OCI-LY1 (cell line): Measurements from ENCODE around the gene WSCD2.

Source experiments
- CTCF ChIP-seq: fragments of 200-600 bp; sonication (generic), shearing (Covaris generic); IDR thresholded peaks from 2 replicates; pipeline ENCODE4 v1.5.1; 2017; ENCODE audit warnings: mild to moderate bottlenecking, antibody characterized with exemption, low read length, moderate library complexity, mixed read lengths
- EZH2 ChIP-seq: fragments of 200-600 bp; sonication (generic), shearing (Covaris generic); IDR thresholded peaks from 2 replicates; pipeline ENCODE4 v1.8.0; 2017; ENCODE audit warnings: borderline replicate concordance, mixed run types, mild to moderate bottlenecking, antibody characterized with exemption, low read length, moderate library complexity, mixed read lengths

GRCh38 chr12:108214486-108214885, 85.4 kb downstream of the WSCD2 start:
- TF ChIP-seq CTCF, result no peak
- TF ChIP-seq EZH2, result no peak
